Upper lobe of right lung (tissue), 1 donor: ENCODE measurements around the gene DQX1. TPM values are rescaled to one million over a fixed set of nuclear protein-coding genes. Genes with fewer than 3 reads are reported as not detected.
A peak's percentile ranks its signal among the peaks of the same experiment; 100 is the strongest.

ENCODE experiments used
- ATAC-seq: fragments of 200-7000 bp; cut with Tn5 transposase; one replicate; pipeline ENCODE4 v1.9.1; 2020; ENCODE audit warnings: mild to moderate bottlenecking, moderate library complexity
- DNase-seq: peaks from one replicate; pipeline ENCODE4 v3.0.0-alpha.2; 2020
- H3K27ac ChIP-seq: fragments of 200-600 bp; one replicate; pipeline ENCODE4 v1.8.0; 2022
- H3K27me3 ChIP-seq: fragments of 200-600 bp; one replicate; pipeline ENCODE4 v1.8.0; 2022; ENCODE audit warnings: mild to moderate bottlenecking
- H3K36me3 ChIP-seq: fragments of 200-600 bp; one replicate; pipeline ENCODE4 v1.8.0; 2022
- H3K4me1 ChIP-seq: fragments of 200-600 bp; one replicate; pipeline ENCODE4 v1.8.0; 2022
- H3K4me3 ChIP-seq: fragments of 200-600 bp; one replicate; pipeline ENCODE4 v1.8.0; 2022; ENCODE audit warnings: mild to moderate bottlenecking
- H3K9me3 ChIP-seq: fragments of 200-600 bp; one replicate; pipeline ENCODE4 v1.8.0; 2022
- CTCF ChIP-seq: fragments of 200-600 bp; IDR thresholded peaks from one replicate; pipeline ENCODE4 v1.8.0; 2022; ENCODE audit warnings: antibody characterized with exemption
- intact Hi-C: fragments of 100-400 bp; cut with DNase I; formaldehyde crosslinking; loops from one replicate; pipeline ENCODE4 v1.11.0; 2022
- total RNA-seq: library from RNA; stranded (reverse); fragmentation: NEBNext Ultra II Directional; extraction: Animal tissue kit (Norgen Biotek cat#: 25700); gene quantifications from one replicate; pipeline ENCODE4 v1.2.1, GENCODE V29; 2021
- donor health status: DM: no; HTN: yes; CAD: no; lungs with severe emphysema.

Gene DQX1
- total RNA-seq, 1 donor from 2014 or later, result not detected

GRCh38 chr2:74482801-74483674, 43.0 kb downstream of the DQX1 start, which contains the start of the genes CCDC142 and TTC31:
CCDC142 (minus strand) TSS chr2:74482998; CDS start chr2:74482837, 161 bp downstream.
TTC31 (plus strand) TSS chr2:74483081; CDS start chr2:74483096, 15 bp downstream.
- H3K4me1 ChIP-seq, result peaks cover 24% of the 10 kb centered on the region
- ATAC-seq (peak; percentile 97), DNase-seq (peak; percentile 97)
- H3K9me3 ChIP-seq, result no peaks in the 10 kb centered on the region
- no peaks in the 10 kb centered on the region for H3K27me3 ChIP-seq
- peak within 1 kb of the TSS; percentile 91 for H3K27ac ChIP-seq
- H3K4me3 ChIP-seq, result peak within 1 kb of the TSS; percentile 95
- peaks cover 29% of the 10 kb centered on the region for H3K36me3 ChIP-seq
- intact Hi-C loops, result no loop called here
- TF ChIP-seq CTCF, result peak; percentile 84

GRCh38 chr2:74481961-74482800, 43.9 kb downstream of the DQX1 start:
- Histone ChIP-seq H3K27me3 (no peaks in the 10 kb centered on the region), H3K4me3 (peak overlapping the region; percentile 95), H3K36me3 (peaks cover 29% of the 10 kb centered on the region), H3K27ac (peak overlapping the region; percentile 91), H3K4me1 (peaks cover 29% of the 10 kb centered on the region), H3K9me3 (no peaks in the 10 kb centered on the region)
- intact Hi-C loops, result no loop called here
- TF ChIP-seq CTCF, result no peak
- ATAC-seq, result peak; percentile 72
- no peak for DNase-seq

GRCh38 chr2:74481431-74481830, 44.6 kb downstream of the DQX1 start:
- ATAC-seq (no peak), DNase-seq (no peak)
- Histone ChIP-seq H3K4me1 (peaks cover 36% of the 10 kb centered on the region), H3K27me3 (no peaks in the 10 kb centered on the region), H3K36me3 (peaks cover 27% of the 10 kb centered on the region), H3K27ac (peak overlapping the region; percentile 91), H3K9me3 (no peaks in the 10 kb centered on the region), H3K4me3 (peak overlapping the region; percentile 95)
- no peak for TF ChIP-seq CTCF
- intact Hi-C loops, result no loop called here

- intact Hi-C loops, result no loop called here
Measured at GRCh38 chr2:74474899-74475298, 51.1 kb downstream of the DQX1 start.

More at GRCh38 chr2:74474899-74475298, 51.1 kb downstream of the DQX1 start:
- Histone ChIP-seq H3K36me3 (peaks cover 23% of the 10 kb centered on the region), H3K9me3 (no peaks in the 10 kb centered on the region), H3K27ac (no peak overlapping the region), H3K27me3 (no peaks in the 10 kb centered on the region), H3K4me1 (peaks cover 26% of the 10 kb centered on the region), H3K4me3 (no peak overlapping the region)
- DNase-seq (no peak), ATAC-seq (no peak)
- no peak for TF ChIP-seq CTCF
